ENCODE results near the gene ZNF674.

DNA sequence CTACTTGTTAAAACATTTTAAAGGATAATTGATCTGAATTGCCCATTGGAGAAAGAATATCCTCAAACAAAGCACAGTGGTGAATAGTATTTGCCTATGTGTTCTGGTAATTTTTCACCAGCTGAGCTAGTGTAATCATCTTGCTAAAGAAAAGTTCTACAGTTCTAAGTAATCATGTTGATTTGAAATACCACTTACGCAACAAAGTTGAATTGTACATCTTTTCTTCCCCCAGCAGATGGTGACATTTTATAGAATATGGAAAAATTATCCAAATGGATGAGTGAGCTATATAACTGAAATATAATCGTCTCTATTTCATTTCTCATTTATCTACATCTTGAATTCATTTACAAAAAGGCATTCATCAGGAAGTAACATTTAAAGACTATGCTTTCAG, 9.7 kb upstream of the ZNF674 start:
- no peak for TF ChIP-seq EZH2 (IDR thresholded peaks at IDR 0.05; ENCODE audit: borderline replicate concordance, low read depth, low read length, poor library complexity, severe bottlenecking)
- TF ChIP-seq, protein P1, sequence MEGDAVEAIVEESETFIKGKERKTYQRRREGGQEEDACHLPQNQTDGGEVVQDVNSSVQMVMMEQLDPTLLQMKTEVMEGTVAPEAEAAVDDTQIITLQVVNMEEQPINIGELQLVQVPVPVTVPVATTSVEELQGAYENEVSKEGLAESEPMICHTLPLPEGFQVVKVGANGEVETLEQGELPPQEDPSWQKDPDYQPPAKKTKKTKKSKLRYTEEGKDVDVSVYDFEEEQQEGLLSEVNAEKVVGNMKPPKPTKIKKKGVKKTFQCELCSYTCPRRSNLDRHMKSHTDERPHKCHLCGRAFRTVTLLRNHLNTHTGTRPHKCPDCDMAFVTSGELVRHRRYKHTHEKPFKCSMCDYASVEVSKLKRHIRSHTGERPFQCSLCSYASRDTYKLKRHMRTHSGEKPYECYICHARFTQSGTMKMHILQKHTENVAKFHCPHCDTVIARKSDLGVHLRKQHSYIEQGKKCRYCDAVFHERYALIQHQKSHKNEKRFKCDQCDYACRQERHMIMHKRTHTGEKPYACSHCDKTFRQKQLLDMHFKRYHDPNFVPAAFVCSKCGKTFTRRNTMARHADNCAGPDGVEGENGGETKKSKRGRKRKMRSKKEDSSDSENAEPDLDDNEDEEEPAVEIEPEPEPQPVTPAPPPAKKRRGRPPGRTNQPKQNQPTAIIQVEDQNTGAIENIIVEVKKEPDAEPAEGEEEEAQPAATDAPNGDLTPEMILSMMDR (conservative IDR thresholded peaks at IDR 0.05; ENCODE audit: low read depth, low read length) = peak; percentile 53; the same call in 1 of the 2 replicates
